Mucosa of descending colon (tissue), 3 donors: ENCODE results near the gene DHRS7B. TPM values are rescaled to one million over a fixed set of nuclear protein-coding genes. Genes with fewer than 3 reads are reported as not detected.
A peak's percentile ranks its signal among the peaks of the same experiment; 100 is the strongest.

Source experiments
- ATAC-seq: fragments of 200-7000 bp; cut with Tn5 transposase; one replicate; pipeline ENCODE4 v1.9.1; 2020; ENCODE audit warnings: mild to moderate bottlenecking, moderate library complexity
- DNase-seq, 3 donors: peaks; one replicate each; pipeline ENCODE4 v3.0.0-alpha.2; 2020
- H3K36me3 ChIP-seq: fragments of 200-600 bp; one replicate; pipeline ENCODE4 v1.8.0; 2021; ENCODE audit warnings: low read depth, mild to moderate bottlenecking
- H3K4me1 ChIP-seq: fragments of 200-600 bp; one replicate; pipeline ENCODE4 v1.8.0; 2021; ENCODE audit warnings: low read depth, mild to moderate bottlenecking
- H3K4me3 ChIP-seq: fragments of 200-600 bp; one replicate; pipeline ENCODE4 v1.8.0; 2021; ENCODE audit warnings: mild to moderate bottlenecking
- H3K9me3 ChIP-seq: fragments of 200-600 bp; one replicate; pipeline ENCODE4 v1.8.0; 2021; ENCODE audit warnings: mild to moderate bottlenecking
- CTCF ChIP-seq: fragments of 200-600 bp; IDR thresholded peaks from one replicate; pipeline ENCODE4 v1.8.0; 2022; ENCODE audit warnings: antibody characterized with exemption, mild to moderate bottlenecking
- intact Hi-C, 2 donors: fragments of 100-400 bp; cut with DNase I in 1 of 2; cut with micrococcal nuclease in 1 of 2; formaldehyde crosslinking; loops; one replicate each; pipeline versions ENCODE4 v1.11.0 to v1.11.1; 2022; cut with DNase I, micrococcal nuclease
- total RNA-seq, 3 donors: library from RNA; stranded (reverse); fragmentation: NEBNext Ultra II Directional in 2 of 3; extraction: Animal tissue kit (Norgen Biotek cat#: 25700) in 2 of 3; gene quantifications; one replicate each; pipeline versions ENCODE4 v1.2.1 to v1.2.4, GENCODE V29; 2021 to 2023
- donor health status: DM: no; HTN: no; CAD: no; lungs with moderate emphysema.
- donor health status: DM: no; HTN: no; CAD: no.
- donor health status: DM: no; HTN: yes; CAD: no.

DHRS7B gene
- total RNA-seq, 3 donors from 2014 or later = 21.9 to 34.0 (median 30.2) TPM

GRCh38 chr17:21085707-21086106, 41.1 kb upstream of the DHRS7B start:
- DNase-seq = no peak
- no peak for ATAC-seq

GRCh38 chr17:21089145-21089544, 37.6 kb upstream of the DHRS7B start:
- DNase-seq (no peak), ATAC-seq (peak; percentile 92)
- Histone ChIP-seq H3K4me1 (peaks cover 6% of the 10 kb centered on the region), H3K9me3 (no peaks in the 10 kb centered on the region), H3K36me3 (no peaks in the 10 kb centered on the region), H3K4me3 (no peak overlapping the region)
- intact Hi-C loops = no loop called here
- no peak for TF ChIP-seq CTCF

More at GRCh38 chr17:21085707-21086106, 41.1 kb upstream of the DHRS7B start:
- H3K9me3 ChIP-seq = no peaks in the 10 kb centered on the region
- no peak overlapping the region for H3K4me3 ChIP-seq
- H3K36me3 ChIP-seq = no peaks in the 10 kb centered on the region
- no peak for TF ChIP-seq CTCF
- intact Hi-C loops = no loop called here
- peaks cover 6% of the 10 kb centered on the region for H3K4me1 ChIP-seq

GRCh38 chr17:21089933-21090901, 36.5 kb upstream of the DHRS7B start:
- ATAC-seq = peak; percentile 45
- Histone ChIP-seq H3K36me3 (no peaks in the 10 kb centered on the region), H3K9me3 (no peaks in the 10 kb centered on the region), H3K4me1 (peaks cover 6% of the 10 kb centered on the region), H3K4me3 (no peak overlapping the region)
- intact Hi-C loops = no loop called here
- DNase-seq = no peak
- TF ChIP-seq CTCF = no peak

- no peaks in the 10 kb centered on the region for H3K36me3 ChIP-seq
- TF ChIP-seq CTCF = no peak
- H3K4me3 ChIP-seq = no peak overlapping the region
- DNase-seq = no peak
- intact Hi-C loops = no loop called here
- ATAC-seq = no peak
- peaks cover 6% of the 10 kb centered on the region for H3K4me1 ChIP-seq
- no peaks in the 10 kb centered on the region for H3K9me3 ChIP-seq
Observed at GRCh38 chr17:21090902-21091618, 35.7 kb upstream of the DHRS7B start.

- ATAC-seq = peak; percentile 82
- H3K36me3 ChIP-seq = no peaks in the 10 kb centered on the region
- H3K4me1 ChIP-seq = peaks cover 15% of the 10 kb centered on the region
- no peak overlapping the region for H3K4me3 ChIP-seq
- TF ChIP-seq CTCF = no peak
- peak in 1 of 3 donors; percentile 20 for DNase-seq
- H3K9me3 ChIP-seq = no peaks in the 10 kb centered on the region
- intact Hi-C loops = no loop called here
Observed at GRCh38 chr17:21094298-21094704, 32.5 kb upstream of the DHRS7B start.
